Activated CD4-positive, alpha-beta memory T cell treated with anti-CD3 and anti-CD28 coated beads for 36 hours (primary cell): ENCODE measurements around the gene BAHCC1. TPM values are rescaled to one million over a fixed set of nuclear protein-coding genes. Genes with fewer than 3 reads are reported as not detected.

Experiments used
- CTCF ChIA-PET: fragments of 350-600 bp; sonication (Branson Sonifier 250); formaldehyde crosslinking; loops from one replicate; lab custom pipeline; 2021; ENCODE audit warnings: antibody characterized with exemption, inconsistent platforms; lab: Charles Lee
- POLR2A ChIA-PET: fragments of 350-600 bp; sonication (Branson Sonifier 250); formaldehyde crosslinking; loops from one replicate; lab custom pipeline; 2021; ENCODE audit warnings: antibody characterized with exemption; lab: Charles Lee
- DNase-seq: peaks from one replicate; pipeline ENCODE4 v3.0.0-alpha.2; 2020
- H3K27ac Mint-ChIP-seq: one replicate; pipeline ENCODE4 v1.8.0; 2021; ENCODE audit warnings: mixed read lengths
- H3K27me3 Mint-ChIP-seq: one replicate; pipeline ENCODE4 v1.8.0; 2021; ENCODE audit warnings: mixed read lengths
- H3K36me3 Mint-ChIP-seq: one replicate; pipeline ENCODE4 v1.8.0; 2021; ENCODE audit warnings: mixed read lengths
- H3K4me1 Mint-ChIP-seq: one replicate; pipeline ENCODE4 v1.8.0; 2021; ENCODE audit warnings: low read depth, mixed read lengths
- H3K4me3 Mint-ChIP-seq: one replicate; pipeline ENCODE4 v1.8.0; 2021; ENCODE audit warnings: mild to moderate bottlenecking, mixed read lengths
- H3K9me3 Mint-ChIP-seq: one replicate; pipeline ENCODE4 v1.8.0; 2021; ENCODE audit warnings: mixed read lengths
- intact Hi-C: fragments of 100-400 bp; cut with micrococcal nuclease; formaldehyde crosslinking; loops from one replicate; pipeline ENCODE4 v1.15.1; 2023
- total RNA-seq, 2 experiments: library from RNA; stranded (reverse); gene quantifications; one replicate each; pipeline ENCODE4 v1.2.3, GENCODE V29; 2021

BAHCC1 gene
- total RNA-seq, 2 experiments from 2014 or later = 0.10 TPM; not detected in 1

GRCh38 chr17:81371910-81372760 is 23.1 kb upstream of the BAHCC1 start:
- intact Hi-C loops = no loop called here
- ChIA-PET POLR2A (no interaction called here), CTCF (no interaction called here)
- H3K9me3 Mint-ChIP-seq = no peaks in the 10 kb centered on the region
- no peaks in the 10 kb centered on the region for H3K4me1 Mint-ChIP-seq
- H3K36me3 Mint-ChIP-seq = no peaks in the 10 kb centered on the region
- no peak for DNase-seq
- peaks cover 4% of the 10 kb centered on the region for H3K27me3 Mint-ChIP-seq
- H3K27ac Mint-ChIP-seq = no peak overlapping the region
- no peak overlapping the region for H3K4me3 Mint-ChIP-seq

GRCh38 chr17:81373536-81374160 is 21.6 kb upstream of the BAHCC1 start:
- Mint-ChIP-seq H3K36me3 (no peaks in the 10 kb centered on the region), H3K9me3 (no peaks in the 10 kb centered on the region), H3K27me3 (peaks cover 1% of the 10 kb centered on the region), H3K27ac (no peak overlapping the region), H3K4me3 (no peak overlapping the region), H3K4me1 (no peaks in the 10 kb centered on the region)
- intact Hi-C loops = no loop called here
- ChIA-PET CTCF (no interaction called here), POLR2A (no interaction called here)
- no peak for DNase-seq

- Mint-ChIP-seq H3K4me1 (no peaks in the 10 kb centered on the region), H3K4me3 (no peak overlapping the region)
- CTCF ChIA-PET = no interaction called here
These were observed 20.4 kb upstream of the BAHCC1 start for GRCh38 chr17:81374890-81375289.

GRCh38 chr17:81376946-81377714 is 18.1 kb upstream of the BAHCC1 start:
- Mint-ChIP-seq H3K4me3 (no peak overlapping the region), H3K36me3 (no peaks in the 10 kb centered on the region), H3K4me1 (no peaks in the 10 kb centered on the region), H3K9me3 (no peaks in the 10 kb centered on the region), H3K27me3 (no peaks in the 10 kb centered on the region), H3K27ac (no peak overlapping the region)
- DNase-seq = no peak
- POLR2A ChIA-PET = no interaction called here
- CTCF ChIA-PET = no interaction called here
- intact Hi-C loops = no loop called here

More at GRCh38 chr17:81374890-81375289, 20.4 kb upstream of the BAHCC1 start:
- intact Hi-C loops = no loop called here
- DNase-seq = no peak
- no peaks in the 10 kb centered on the region for H3K9me3 Mint-ChIP-seq
- H3K27me3 Mint-ChIP-seq = no peaks in the 10 kb centered on the region
- H3K36me3 Mint-ChIP-seq = no peaks in the 10 kb centered on the region
- H3K27ac Mint-ChIP-seq = no peak overlapping the region
- POLR2A ChIA-PET = no interaction called here

- Mint-ChIP-seq H3K4me3 (no peak overlapping the region), H3K27me3 (no peaks in the 10 kb centered on the region), H3K27ac (no peak overlapping the region), H3K9me3 (no peaks in the 10 kb centered on the region), H3K4me1 (no peaks in the 10 kb centered on the region), H3K36me3 (no peaks in the 10 kb centered on the region)
- intact Hi-C loops = no loop called here
- ChIA-PET POLR2A (no interaction called here), CTCF (no interaction called here)
- no peak for DNase-seq
These were observed 16.2 kb upstream of the BAHCC1 start for GRCh38 chr17:81378941-81379511.

GRCh38 chr17:81379523-81379942 is 15.7 kb upstream of the BAHCC1 start:
- DNase-seq = no peak
- Mint-ChIP-seq H3K27me3 (peaks cover 1% of the 10 kb centered on the region), H3K9me3 (no peaks in the 10 kb centered on the region), H3K36me3 (no peaks in the 10 kb centered on the region), H3K4me1 (no peaks in the 10 kb centered on the region), H3K4me3 (no peak overlapping the region), H3K27ac (no peak overlapping the region)
- ChIA-PET CTCF (no interaction called here), POLR2A (no interaction called here)
- intact Hi-C loops = no loop called here

GRCh38 chr17:81380131-81380530 is 15.1 kb upstream of the BAHCC1 start:
- H3K4me3 Mint-ChIP-seq = no peak overlapping the region
- CTCF ChIA-PET = no interaction called here
- POLR2A ChIA-PET = no interaction called here

GRCh38 chr17:81380666-81381518 is 14.4 kb upstream of the BAHCC1 start:
- DNase-seq = no peak
- no peaks in the 10 kb centered on the region for H3K9me3 Mint-ChIP-seq
- ChIA-PET CTCF (no interaction called here), POLR2A (no interaction called here)
- H3K4me3 Mint-ChIP-seq = no peak overlapping the region
- intact Hi-C loops = no loop called here
- no peaks in the 10 kb centered on the region for H3K4me1 Mint-ChIP-seq
- H3K27me3 Mint-ChIP-seq = peaks cover 14% of the 10 kb centered on the region
- H3K36me3 Mint-ChIP-seq = no peaks in the 10 kb centered on the region
- no peak overlapping the region for H3K27ac Mint-ChIP-seq

More at GRCh38 chr17:81380131-81380530, 15.1 kb upstream of the BAHCC1 start:
- DNase-seq = no peak
- Mint-ChIP-seq H3K27me3 (peaks cover 7% of the 10 kb centered on the region), H3K27ac (no peak overlapping the region), H3K36me3 (no peaks in the 10 kb centered on the region), H3K9me3 (no peaks in the 10 kb centered on the region), H3K4me1 (no peaks in the 10 kb centered on the region)
- intact Hi-C loops = no loop called here

GRCh38 chr17:81381632-81382577 is 13.4 kb upstream of the BAHCC1 start:
- DNase-seq = no peak
- H3K36me3 Mint-ChIP-seq = no peaks in the 10 kb centered on the region
- ChIA-PET POLR2A (no interaction called here), CTCF (no interaction called here)
- H3K4me1 Mint-ChIP-seq = no peaks in the 10 kb centered on the region
- no peak overlapping the region for H3K4me3 Mint-ChIP-seq
- H3K9me3 Mint-ChIP-seq = no peaks in the 10 kb centered on the region
- peaks cover 20% of the 10 kb centered on the region for H3K27me3 Mint-ChIP-seq
- intact Hi-C loops = no loop called here
- H3K27ac Mint-ChIP-seq = no peak overlapping the region

GRCh38 chr17:81382851-81383250 is 12.4 kb upstream of the BAHCC1 start:
- Mint-ChIP-seq H3K27ac (no peak overlapping the region), H3K36me3 (no peaks in the 10 kb centered on the region), H3K27me3 (peaks cover 23% of the 10 kb centered on the region), H3K9me3 (no peaks in the 10 kb centered on the region), H3K4me1 (peaks cover under 1% of the 10 kb centered on the region), H3K4me3 (no peak overlapping the region)
- intact Hi-C loops = no loop called here
- no peak for DNase-seq
- ChIA-PET POLR2A (no interaction called here), CTCF (no interaction called here)
